ENCODE measurements around the gene MYO3B. TPM values are rescaled to one million over a fixed set of nuclear protein-coding genes. Genes with fewer than 3 reads are reported as not detected.
"Not testable (repeated sequence)": the region's sequence is repeated elsewhere in the genome, so short reads cannot be mapped to it uniquely, and the experiment has no call there.

MYO3B gene
- total RNA-seq, 1 experiment from 2014 or later, result 0.10 TPM

GRCh38 chr2:170213281-170213625 is 35.3 kb downstream of the MYO3B start:
- not testable (repeated sequence) for DNase-seq (ENCODE audit: low spot score)

GRCh38 chr2:170213651-170214050 is 35.7 kb downstream of the MYO3B start:
- DNase-seq (ENCODE audit: low spot score), result no peak

- no peak for DNase-seq (ENCODE audit: low spot score)
Measured at GRCh38 chr2:170214309-170214948, 36.5 kb downstream of the MYO3B start.

- no peak for DNase-seq (ENCODE audit: low spot score)
Measured at GRCh38 chr2:170215021-170215420, 37.1 kb downstream of the MYO3B start.

GRCh38 chr2:170216428-170216827 is 38.5 kb downstream of the MYO3B start:
- DNase-seq (ENCODE audit: low spot score), result no peak

- no peak for DNase-seq (ENCODE audit: low spot score)
Measured at GRCh38 chr2:170216981-170217380, 39.0 kb downstream of the MYO3B start.

GRCh38 chr2:170217778-170218251 is 39.9 kb downstream of the MYO3B start:
- no peak for DNase-seq (ENCODE audit: low spot score)

GRCh38 chr2:170218456-170218855 is 40.5 kb downstream of the MYO3B start:
- no peak for DNase-seq (ENCODE audit: low spot score)

- no peak for DNase-seq (ENCODE audit: low spot score)
Measured at GRCh38 chr2:170218931-170219330, 41.0 kb downstream of the MYO3B start.

- no peak for DNase-seq (ENCODE audit: low spot score)
Measured at GRCh38 chr2:170221317-170222288, 43.7 kb downstream of the MYO3B start.

GRCh38 chr2:170222298-170222697 is 44.4 kb downstream of the MYO3B start:
- no peak for DNase-seq (ENCODE audit: low spot score)

GRCh38 chr2:170222842-170223241 is 44.9 kb downstream of the MYO3B start:
- no peak for DNase-seq (ENCODE audit: low spot score)

- no peak for DNase-seq (ENCODE audit: low spot score)
Measured at GRCh38 chr2:170224692-170225294, 46.8 kb downstream of the MYO3B start.

- DNase-seq (ENCODE audit: low spot score), result no peak
Measured at GRCh38 chr2:170226216-170226615, 48.3 kb downstream of the MYO3B start.

- no peak for DNase-seq (ENCODE audit: low spot score)
Measured at GRCh38 chr2:170227507-170227947, 49.6 kb downstream of the MYO3B start.

GRCh38 chr2:170227951-170228350 is 50.0 kb downstream of the MYO3B start:
- no peak for DNase-seq (ENCODE audit: low spot score)

GRCh38 chr2:170228429-170228828 is 50.5 kb downstream of the MYO3B start:
- no peak for DNase-seq (ENCODE audit: low spot score)

- DNase-seq (ENCODE audit: low spot score), result no peak
Measured at GRCh38 chr2:170229125-170229524, 51.2 kb downstream of the MYO3B start.

GRCh38 chr2:170229744-170230143 is 51.8 kb downstream of the MYO3B start:
- no peak for DNase-seq (ENCODE audit: low spot score)

- DNase-seq (ENCODE audit: low spot score), result peak; percentile 37
Measured at GRCh38 chr2:170235860-170236679, 58.1 kb downstream of the MYO3B start.

- no peak for DNase-seq (ENCODE audit: low spot score)
Measured at GRCh38 chr2:170236680-170237047, 58.7 kb downstream of the MYO3B start.

Data from H4 (cell line).